ENCODE measurements around the gene GTF2F1. TPM values are rescaled to one million over a fixed set of nuclear protein-coding genes. Genes with fewer than 3 reads are reported as not detected.

Gene GTF2F1
- total and polyA plus RNA-seq, 10 donors, result 28.3 to 51.4 (median 41.5) TPM

DNA sequence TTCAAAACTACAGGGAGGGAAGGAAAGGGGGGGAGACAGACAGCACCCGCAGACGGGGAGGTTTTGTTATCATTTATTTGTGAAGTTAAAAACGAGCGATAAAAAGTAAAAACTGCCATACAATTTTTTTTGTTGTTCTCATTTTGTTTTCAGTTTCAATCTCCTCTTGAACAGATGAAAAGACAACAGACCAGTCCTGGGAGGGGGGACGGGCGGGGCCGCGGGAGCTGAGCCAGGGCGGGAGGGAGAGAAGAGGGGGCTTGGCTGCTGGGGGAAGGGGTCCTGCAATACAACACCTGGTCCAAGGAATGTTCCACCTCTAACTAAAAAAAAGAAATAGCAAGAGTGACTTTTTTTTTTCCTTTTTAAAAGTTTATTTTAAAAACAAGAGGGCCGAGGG lies 20.3 kb upstream of the GTF2F1 start:
- Histone ChIP-seq H3K4me3 (no peak overlapping the region), H3K4me1 (peaks cover 0 to 5% (median 0%) of the 10 kb centered on the region in 6 donors), H3K27me3 (replicated peaks in 1 of 7) (no peaks in the 10 kb centered on the region), H3K27ac (peak overlapping the region in 4 of 8 donors; percentile 18 to 51 (median 50)), H3K9me3 (no peaks in the 10 kb centered on the region), H3K36me3 (peaks cover 3 to 57% (median 48%) of the 10 kb centered on the region in 6 donors)
- TF ChIP-seq POLR2A (IDR thresholded peaks at IDR 0.05), result no peak
- TF ChIP-seq, protein P1, sequence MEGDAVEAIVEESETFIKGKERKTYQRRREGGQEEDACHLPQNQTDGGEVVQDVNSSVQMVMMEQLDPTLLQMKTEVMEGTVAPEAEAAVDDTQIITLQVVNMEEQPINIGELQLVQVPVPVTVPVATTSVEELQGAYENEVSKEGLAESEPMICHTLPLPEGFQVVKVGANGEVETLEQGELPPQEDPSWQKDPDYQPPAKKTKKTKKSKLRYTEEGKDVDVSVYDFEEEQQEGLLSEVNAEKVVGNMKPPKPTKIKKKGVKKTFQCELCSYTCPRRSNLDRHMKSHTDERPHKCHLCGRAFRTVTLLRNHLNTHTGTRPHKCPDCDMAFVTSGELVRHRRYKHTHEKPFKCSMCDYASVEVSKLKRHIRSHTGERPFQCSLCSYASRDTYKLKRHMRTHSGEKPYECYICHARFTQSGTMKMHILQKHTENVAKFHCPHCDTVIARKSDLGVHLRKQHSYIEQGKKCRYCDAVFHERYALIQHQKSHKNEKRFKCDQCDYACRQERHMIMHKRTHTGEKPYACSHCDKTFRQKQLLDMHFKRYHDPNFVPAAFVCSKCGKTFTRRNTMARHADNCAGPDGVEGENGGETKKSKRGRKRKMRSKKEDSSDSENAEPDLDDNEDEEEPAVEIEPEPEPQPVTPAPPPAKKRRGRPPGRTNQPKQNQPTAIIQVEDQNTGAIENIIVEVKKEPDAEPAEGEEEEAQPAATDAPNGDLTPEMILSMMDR (IDR thresholded peaks at IDR 0.05 in 8 of 11, conservative IDR thresholded peaks at IDR 0.05 in 3 of 11), result no peak
- TF ChIP-seq POLR2AphosphoS5 (IDR thresholded peaks at IDR 0.05), result no peak
- no peak for DNase-seq
- 75 to 85% (median 77%) methylated on average over 10 of the region's 10 CpGs for WGBS, 5 donors
- intact Hi-C loops (cut with DNase I; ENCODE audit: low total_unique reads), result no loop called here

DNA sequence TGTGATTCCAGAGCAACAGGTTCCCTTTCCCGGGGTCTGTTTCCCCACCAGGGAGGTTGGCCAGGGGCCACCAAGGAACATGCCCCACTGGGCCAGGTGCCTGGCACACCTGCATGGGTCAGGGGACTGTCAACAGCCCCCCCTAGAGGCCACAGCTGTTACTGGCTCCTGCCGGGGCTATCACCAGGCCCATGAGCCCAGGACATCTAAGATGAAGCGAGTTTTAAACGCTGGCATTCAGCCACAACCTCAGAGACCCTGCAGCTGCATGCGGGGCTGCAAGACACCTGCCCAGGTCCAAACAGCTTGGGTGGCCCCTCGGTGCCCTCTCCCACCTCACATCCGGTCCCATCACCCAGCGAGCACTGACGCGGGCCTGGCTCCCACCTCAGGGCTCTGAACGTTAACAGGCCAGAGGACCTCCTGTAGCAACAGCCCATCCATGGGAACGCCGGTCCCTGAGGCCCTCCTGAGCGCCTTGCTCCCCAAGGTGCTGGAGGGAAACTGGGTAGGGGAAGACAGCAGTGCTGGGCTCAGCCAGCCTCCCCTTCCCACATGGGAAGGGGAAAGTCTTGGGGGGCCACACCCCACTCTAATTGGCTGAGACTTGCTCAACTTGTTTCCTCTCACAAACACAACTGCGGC lies 19.6 kb upstream of the GTF2F1 start:
- no peaks in the 10 kb centered on the region for H3K9me3 ChIP-seq
- H3K27ac ChIP-seq, result peak overlapping the region in 4 of 8 donors; percentile 1 to 51 (median 50)

DNA sequence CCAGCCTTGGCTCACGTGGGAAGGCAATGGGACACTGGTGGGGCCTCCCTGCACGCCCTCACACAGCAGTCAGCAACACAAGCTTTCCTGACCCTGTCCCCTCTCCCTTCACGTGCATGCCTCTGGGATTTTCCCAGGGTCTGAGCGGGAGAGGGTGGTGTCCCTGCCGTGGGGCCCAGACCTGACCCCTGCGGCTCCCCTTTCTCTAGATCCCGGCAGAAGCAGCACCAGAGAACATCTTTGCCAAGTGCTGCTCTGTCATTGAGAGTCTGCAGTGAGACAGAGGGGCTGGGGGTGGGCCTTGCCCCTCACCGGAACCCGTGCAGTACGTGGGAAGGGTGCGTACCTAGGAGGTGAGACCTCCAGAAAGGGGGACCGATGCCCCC lies 19.1 kb upstream of the GTF2F1 start:
- Histone ChIP-seq H3K27me3 (replicated peaks in 1 of 7) (no peaks in the 10 kb centered on the region), H3K27ac (peak overlapping the region in 1 of 8 donors; percentile 51), H3K36me3 (peaks cover 3 to 45% (median 36%) of the 10 kb centered on the region in 6 donors), H3K4me1 (peaks cover 0 to 5% (median 0%) of the 10 kb centered on the region in 6 donors), H3K4me3 (no peak overlapping the region), H3K9me3 (no peaks in the 10 kb centered on the region)
- intact Hi-C loops (cut with DNase I; ENCODE audit: low total_unique reads), result no loop called here
- no peak for DNase-seq
- TF ChIP-seq POLR2AphosphoS5 (IDR thresholded peaks at IDR 0.05) (peak in 1 of 3 donors; percentile 20), POLR2A (IDR thresholded peaks at IDR 0.05) (no peak)
- TF ChIP-seq, protein P1 (IDR thresholded peaks at IDR 0.05 in 8 of 11, conservative IDR thresholded peaks at IDR 0.05 in 3 of 11), result no peak
- WGBS, 5 donors, result 79 to 91% (median 79%) methylated on average over 8 to 12 of the region's 12 CpGs

More for the DNA sequence above, 19.6 kb upstream of the GTF2F1 start:
- intact Hi-C loops (cut with DNase I; ENCODE audit: low total_unique reads), result no loop called here
- Histone ChIP-seq H3K4me3 (no peak overlapping the region), H3K36me3 (peaks cover 3 to 50% (median 41%) of the 10 kb centered on the region in 6 donors), H3K27me3 (replicated peaks in 1 of 7) (no peaks in the 10 kb centered on the region), H3K4me1 (peaks cover 0 to 5% (median 0%) of the 10 kb centered on the region in 6 donors)
- DNase-seq, result no peak
- WGBS, 5 donors, result 67 to 78% (median 70%) methylated on average over 15 of the region's 15 CpGs
- TF ChIP-seq, protein P1 (IDR thresholded peaks at IDR 0.05 in 8 of 11, conservative IDR thresholded peaks at IDR 0.05 in 3 of 11), result peak in 9 of 11 experiments; percentile 22 to 69 (median 54)
- TF ChIP-seq POLR2A (IDR thresholded peaks at IDR 0.05) (no peak), POLR2AphosphoS5 (IDR thresholded peaks at IDR 0.05) (peak; percentile 8 to 57 (median 28))

DNA sequence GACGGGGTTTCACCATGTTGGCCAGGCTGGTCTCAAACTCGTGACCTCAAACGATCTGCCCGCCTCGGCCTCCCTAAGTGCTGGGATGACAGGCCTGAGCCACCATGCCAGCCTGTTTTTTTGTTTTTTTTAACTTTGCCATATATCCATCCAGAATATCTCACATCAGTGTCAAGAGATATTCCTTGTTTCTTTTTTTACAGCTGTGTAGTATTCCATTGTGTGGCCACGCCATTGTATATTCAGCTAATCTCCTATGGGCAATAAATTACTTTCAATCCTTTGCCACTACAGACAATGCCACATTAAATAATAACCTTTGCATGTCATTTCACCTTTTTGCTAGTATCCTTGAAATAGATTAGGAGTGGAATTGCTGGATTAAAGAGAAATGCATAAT lies 16.4 kb upstream of the GTF2F1 start:
- TF ChIP-seq POLR2AphosphoS5 (IDR thresholded peaks at IDR 0.05) (no peak), POLR2A (IDR thresholded peaks at IDR 0.05) (no peak)
- TF ChIP-seq, protein P1 (IDR thresholded peaks at IDR 0.05 in 8 of 11, conservative IDR thresholded peaks at IDR 0.05 in 3 of 11), result no peak
- Histone ChIP-seq H3K36me3 (peaks cover 0 to 18% (median 9%) of the 10 kb centered on the region in 6 donors), H3K4me1 (peaks cover 0 to 5% (median 0%) of the 10 kb centered on the region in 6 donors), H3K27me3 (replicated peaks in 1 of 7) (no peaks in the 10 kb centered on the region), H3K9me3 (no peaks in the 10 kb centered on the region), H3K27ac (no peak overlapping the region), H3K4me3 (no peak overlapping the region)
- 89 to 97% (median 95%) methylated on average over 6 of the region's 6 CpGs for WGBS, 5 donors
- intact Hi-C loops (cut with DNase I; ENCODE audit: low total_unique reads), result no loop called here
- DNase-seq, result no peak
